Measurements from ENCODE around the gene NOP14.

The NOP14 gene

DNA sequence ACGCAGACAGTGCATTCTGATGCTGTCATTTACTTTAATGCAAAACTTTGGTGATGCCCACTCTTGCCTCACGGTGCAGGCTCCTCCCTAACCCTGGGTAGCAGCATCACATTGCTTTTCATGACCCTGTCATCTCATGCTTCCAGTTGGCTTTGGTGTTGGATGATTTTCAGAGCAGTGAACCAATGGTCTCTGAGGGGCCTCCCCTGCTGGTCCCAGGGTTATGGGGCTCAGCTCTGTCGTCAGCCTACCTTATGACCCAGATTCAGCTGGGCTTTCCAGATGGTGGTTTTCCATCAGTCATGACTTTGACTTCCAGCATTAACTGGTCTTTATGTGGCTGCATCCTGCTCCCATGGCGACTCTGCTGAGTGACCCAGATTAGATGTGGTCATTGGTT lies 56.0 kb downstream of the NOP14 start:
- H3K36me3 ChIP-seq: peaks cover 59% of the 10 kb centered on the region
- TF ChIP-seq, protein P1, sequence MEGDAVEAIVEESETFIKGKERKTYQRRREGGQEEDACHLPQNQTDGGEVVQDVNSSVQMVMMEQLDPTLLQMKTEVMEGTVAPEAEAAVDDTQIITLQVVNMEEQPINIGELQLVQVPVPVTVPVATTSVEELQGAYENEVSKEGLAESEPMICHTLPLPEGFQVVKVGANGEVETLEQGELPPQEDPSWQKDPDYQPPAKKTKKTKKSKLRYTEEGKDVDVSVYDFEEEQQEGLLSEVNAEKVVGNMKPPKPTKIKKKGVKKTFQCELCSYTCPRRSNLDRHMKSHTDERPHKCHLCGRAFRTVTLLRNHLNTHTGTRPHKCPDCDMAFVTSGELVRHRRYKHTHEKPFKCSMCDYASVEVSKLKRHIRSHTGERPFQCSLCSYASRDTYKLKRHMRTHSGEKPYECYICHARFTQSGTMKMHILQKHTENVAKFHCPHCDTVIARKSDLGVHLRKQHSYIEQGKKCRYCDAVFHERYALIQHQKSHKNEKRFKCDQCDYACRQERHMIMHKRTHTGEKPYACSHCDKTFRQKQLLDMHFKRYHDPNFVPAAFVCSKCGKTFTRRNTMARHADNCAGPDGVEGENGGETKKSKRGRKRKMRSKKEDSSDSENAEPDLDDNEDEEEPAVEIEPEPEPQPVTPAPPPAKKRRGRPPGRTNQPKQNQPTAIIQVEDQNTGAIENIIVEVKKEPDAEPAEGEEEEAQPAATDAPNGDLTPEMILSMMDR (IDR thresholded peaks at IDR 0.05; ENCODE audit: low read depth, low read length): no peak
- H3K9me3 ChIP-seq: no peaks in the 10 kb centered on the region
- no peaks in the 10 kb centered on the region for H3K27me3 ChIP-seq
- no peak for DNase-seq
- peaks cover 7% of the 10 kb centered on the region for H3K4me1 ChIP-seq
- H3K4me3 ChIP-seq (ENCODE audit: low read depth, low read length): no peak overlapping the region

DNA sequence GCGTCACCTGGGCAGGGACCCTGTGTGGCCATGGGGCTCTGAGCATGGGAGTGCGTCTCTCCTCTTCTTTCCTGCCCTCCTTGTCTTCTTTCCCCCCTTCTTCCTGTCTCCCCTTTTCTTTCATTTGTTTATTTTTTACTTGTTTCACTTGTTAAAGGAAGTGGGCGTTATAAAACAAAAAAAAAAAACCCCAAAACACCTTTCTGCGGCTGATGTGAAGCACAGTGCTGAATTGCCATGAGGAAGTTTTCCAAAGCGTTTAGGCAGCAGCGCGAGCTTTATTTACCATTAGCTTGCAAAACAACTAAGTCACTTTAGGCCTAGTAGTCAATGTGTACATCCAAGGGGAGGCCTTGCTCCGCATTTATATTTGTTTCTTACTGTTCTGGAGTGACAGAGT lies 57.0 kb downstream of the NOP14 start:
- TF ChIP-seq, protein P1 (IDR thresholded peaks at IDR 0.05; ENCODE audit: low read depth, low read length): no peak
- Histone ChIP-seq H3K36me3 (peaks cover 55% of the 10 kb centered on the region), H3K4me1 (peaks cover 10% of the 10 kb centered on the region), H3K4me3 (ENCODE audit: low read depth, low read length) (no peak overlapping the region), H3K27me3 (no peaks in the 10 kb centered on the region), H3K9me3 (no peaks in the 10 kb centered on the region)
- no peak for DNase-seq

DNA sequence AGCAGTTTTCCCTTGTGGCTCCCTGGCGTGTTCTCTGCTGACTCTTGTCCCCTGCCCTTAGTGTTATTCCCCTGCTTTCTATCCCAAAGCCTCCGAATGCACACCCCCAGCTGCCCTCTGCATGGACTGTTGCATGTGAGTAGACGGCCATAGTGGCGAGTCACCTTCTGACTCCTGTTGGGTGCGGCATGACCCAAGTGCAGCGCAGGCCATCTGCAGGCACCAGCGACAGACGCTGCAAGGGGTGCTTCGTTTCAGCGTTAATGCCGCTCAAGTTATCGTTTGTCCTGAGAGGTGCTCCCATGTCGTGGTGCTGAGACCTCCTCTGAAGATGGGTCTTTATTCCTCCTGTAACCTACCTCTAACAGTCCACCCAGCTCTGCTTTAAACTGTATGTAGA lies 57.7 kb downstream of the NOP14 start:
- TF ChIP-seq, protein P1 (IDR thresholded peaks at IDR 0.05; ENCODE audit: low read depth, low read length): no peak
- peaks cover 56% of the 10 kb centered on the region for H3K36me3 ChIP-seq

DNA sequence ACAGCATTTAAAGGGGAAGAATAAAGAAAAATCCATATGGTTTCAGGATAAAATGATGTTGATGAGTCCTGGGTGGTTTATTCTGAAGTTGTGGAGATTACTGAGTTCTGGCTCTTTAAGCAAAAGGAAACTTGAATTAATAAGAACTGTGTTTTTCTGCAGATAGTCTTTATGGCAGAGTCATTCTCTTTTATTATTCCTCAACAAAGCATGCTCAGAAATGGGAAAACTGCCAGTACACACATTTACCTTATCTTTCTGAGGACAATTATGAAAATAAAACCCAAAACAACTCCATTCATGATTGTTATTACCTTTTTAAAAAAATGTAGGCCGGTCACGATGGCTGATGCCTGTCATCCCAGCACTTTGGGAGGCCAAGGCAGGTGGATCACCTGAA lies 61.1 kb downstream of the NOP14 start:
- DNase-seq: no peak
- TF ChIP-seq, protein P1 (IDR thresholded peaks at IDR 0.05; ENCODE audit: low read depth, low read length): no peak
- H3K9me3 ChIP-seq: no peaks in the 10 kb centered on the region
- H3K4me1 ChIP-seq: peaks cover 19% of the 10 kb centered on the region
- H3K27me3 ChIP-seq: no peaks in the 10 kb centered on the region
- no peak overlapping the region for H3K4me3 ChIP-seq (ENCODE audit: low read depth, low read length)
- peaks cover 52% of the 10 kb centered on the region for H3K36me3 ChIP-seq

More for the DNA sequence above, 57.7 kb downstream of the NOP14 start:
- H3K4me3 ChIP-seq (ENCODE audit: low read depth, low read length): no peak overlapping the region
- H3K9me3 ChIP-seq: no peaks in the 10 kb centered on the region
- H3K27me3 ChIP-seq: no peaks in the 10 kb centered on the region
- no peak for DNase-seq
- peaks cover 10% of the 10 kb centered on the region for H3K4me1 ChIP-seq

DNA sequence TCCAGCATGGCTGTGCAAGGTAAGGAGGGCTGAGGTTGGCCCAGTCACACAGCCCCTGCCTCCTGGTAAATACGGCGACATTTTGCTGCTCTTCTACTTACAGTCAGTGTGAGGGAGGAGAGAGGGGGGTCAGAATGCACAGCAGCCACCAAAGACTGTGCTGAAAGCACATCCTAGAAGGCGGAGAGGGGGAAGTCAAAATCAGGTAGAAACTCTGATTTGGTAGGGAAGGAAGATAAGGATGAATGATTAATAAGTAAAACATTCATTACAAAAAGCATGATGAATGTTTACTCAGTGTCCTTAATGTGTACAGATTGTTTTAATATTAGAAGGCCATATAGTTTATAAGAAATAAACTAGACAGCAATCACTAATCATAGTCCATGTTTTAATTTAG lies 62.0 kb downstream of the NOP14 start:
- Histone ChIP-seq H3K36me3 (peaks cover 50% of the 10 kb centered on the region), H3K4me1 (peaks cover 19% of the 10 kb centered on the region), H3K4me3 (ENCODE audit: low read depth, low read length) (no peak overlapping the region), H3K27me3 (no peaks in the 10 kb centered on the region), H3K9me3 (no peaks in the 10 kb centered on the region)
- no peak for DNase-seq
- TF ChIP-seq, protein P1 (IDR thresholded peaks at IDR 0.05; ENCODE audit: low read depth, low read length): no peak

DNA sequence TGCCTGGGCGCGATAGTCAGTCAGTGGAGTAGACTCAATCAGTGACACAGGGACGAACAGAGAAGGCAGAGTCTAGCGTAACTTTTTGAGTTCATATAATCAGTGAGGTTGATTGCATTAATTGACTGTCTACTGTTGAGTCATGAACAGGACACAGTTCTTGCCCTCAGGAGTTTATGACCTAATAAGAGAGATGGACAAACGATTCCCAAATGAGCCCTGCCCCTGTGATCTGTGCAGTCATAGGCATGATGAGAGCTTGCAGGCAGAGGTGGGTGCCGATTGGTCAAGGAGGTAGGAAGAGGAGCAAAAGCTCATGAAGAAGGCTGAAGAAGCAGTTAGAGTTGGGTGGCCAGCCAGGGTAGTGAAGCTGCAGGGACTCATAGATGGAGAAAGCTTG lies 62.5 kb downstream of the NOP14 start:
- H3K36me3 ChIP-seq: peaks cover 50% of the 10 kb centered on the region
- H3K4me1 ChIP-seq: peaks cover 15% of the 10 kb centered on the region
- no peaks in the 10 kb centered on the region for H3K9me3 ChIP-seq
- no peaks in the 10 kb centered on the region for H3K27me3 ChIP-seq
- TF ChIP-seq, protein P1 (IDR thresholded peaks at IDR 0.05; ENCODE audit: low read depth, low read length): no peak
- no peak for DNase-seq
- no peak overlapping the region for H3K4me3 ChIP-seq (ENCODE audit: low read depth, low read length)
